ENCODE data around the gene RASL10A.

Gene RASL10A

DNA sequence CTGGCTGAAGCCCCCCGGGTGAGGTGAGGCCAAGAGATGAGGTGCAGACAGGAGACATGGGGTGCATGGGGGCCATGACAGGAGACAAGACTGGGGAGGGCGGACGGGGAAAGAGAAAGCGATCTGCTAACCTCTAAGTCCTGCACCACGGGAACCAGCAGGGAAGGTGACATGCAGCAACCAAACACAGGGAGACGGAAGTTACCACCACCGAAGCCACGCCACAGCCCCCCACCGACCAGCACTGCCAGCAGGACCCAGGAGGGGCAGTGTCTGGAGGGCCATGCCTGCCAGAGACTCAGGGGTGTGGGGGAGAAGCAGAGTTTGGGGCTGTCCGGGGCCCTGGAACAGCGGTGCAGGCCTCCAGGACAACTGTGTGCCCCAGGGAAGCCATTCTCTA, 14.1 kb upstream of the RASL10A start:
- no peak for TF ChIP-seq TAF1 (IDR thresholded peaks at IDR 0.05; ENCODE audit: borderline replicate concordance, insufficient read depth, low read length)
- TF ChIP-seq SIN3A (IDR thresholded peaks at IDR 0.05; ENCODE audit: borderline replicate concordance, insufficient read depth, low read length) = no peak
- TF ChIP-seq, protein P1, sequence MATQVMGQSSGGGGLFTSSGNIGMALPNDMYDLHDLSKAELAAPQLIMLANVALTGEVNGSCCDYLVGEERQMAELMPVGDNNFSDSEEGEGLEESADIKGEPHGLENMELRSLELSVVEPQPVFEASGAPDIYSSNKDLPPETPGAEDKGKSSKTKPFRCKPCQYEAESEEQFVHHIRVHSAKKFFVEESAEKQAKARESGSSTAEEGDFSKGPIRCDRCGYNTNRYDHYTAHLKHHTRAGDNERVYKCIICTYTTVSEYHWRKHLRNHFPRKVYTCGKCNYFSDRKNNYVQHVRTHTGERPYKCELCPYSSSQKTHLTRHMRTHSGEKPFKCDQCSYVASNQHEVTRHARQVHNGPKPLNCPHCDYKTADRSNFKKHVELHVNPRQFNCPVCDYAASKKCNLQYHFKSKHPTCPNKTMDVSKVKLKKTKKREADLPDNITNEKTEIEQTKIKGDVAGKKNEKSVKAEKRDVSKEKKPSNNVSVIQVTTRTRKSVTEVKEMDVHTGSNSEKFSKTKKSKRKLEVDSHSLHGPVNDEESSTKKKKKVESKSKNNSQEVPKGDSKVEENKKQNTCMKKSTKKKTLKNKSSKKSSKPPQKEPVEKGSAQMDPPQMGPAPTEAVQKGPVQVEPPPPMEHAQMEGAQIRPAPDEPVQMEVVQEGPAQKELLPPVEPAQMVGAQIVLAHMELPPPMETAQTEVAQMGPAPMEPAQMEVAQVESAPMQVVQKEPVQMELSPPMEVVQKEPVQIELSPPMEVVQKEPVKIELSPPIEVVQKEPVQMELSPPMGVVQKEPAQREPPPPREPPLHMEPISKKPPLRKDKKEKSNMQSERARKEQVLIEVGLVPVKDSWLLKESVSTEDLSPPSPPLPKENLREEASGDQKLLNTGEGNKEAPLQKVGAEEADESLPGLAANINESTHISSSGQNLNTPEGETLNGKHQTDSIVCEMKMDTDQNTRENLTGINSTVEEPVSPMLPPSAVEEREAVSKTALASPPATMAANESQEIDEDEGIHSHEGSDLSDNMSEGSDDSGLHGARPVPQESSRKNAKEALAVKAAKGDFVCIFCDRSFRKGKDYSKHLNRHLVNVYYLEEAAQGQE (IDR thresholded peaks at IDR 0.05; ENCODE audit: insufficient read depth in 1 of 2, low read depth in 2 of 2, low read length in 2 of 2) = no peak
- no peak for TF ChIP-seq POLR2AphosphoS5 (IDR thresholded peaks at IDR 0.05; ENCODE audit: low read depth, low read length)
- TF ChIP-seq FOXP2 (optimal IDR thresholded peaks at IDR 0.05; ENCODE audit: borderline replicate concordance, extremely low read depth, extremely low read length, insufficient read depth) = no peak

DNA sequence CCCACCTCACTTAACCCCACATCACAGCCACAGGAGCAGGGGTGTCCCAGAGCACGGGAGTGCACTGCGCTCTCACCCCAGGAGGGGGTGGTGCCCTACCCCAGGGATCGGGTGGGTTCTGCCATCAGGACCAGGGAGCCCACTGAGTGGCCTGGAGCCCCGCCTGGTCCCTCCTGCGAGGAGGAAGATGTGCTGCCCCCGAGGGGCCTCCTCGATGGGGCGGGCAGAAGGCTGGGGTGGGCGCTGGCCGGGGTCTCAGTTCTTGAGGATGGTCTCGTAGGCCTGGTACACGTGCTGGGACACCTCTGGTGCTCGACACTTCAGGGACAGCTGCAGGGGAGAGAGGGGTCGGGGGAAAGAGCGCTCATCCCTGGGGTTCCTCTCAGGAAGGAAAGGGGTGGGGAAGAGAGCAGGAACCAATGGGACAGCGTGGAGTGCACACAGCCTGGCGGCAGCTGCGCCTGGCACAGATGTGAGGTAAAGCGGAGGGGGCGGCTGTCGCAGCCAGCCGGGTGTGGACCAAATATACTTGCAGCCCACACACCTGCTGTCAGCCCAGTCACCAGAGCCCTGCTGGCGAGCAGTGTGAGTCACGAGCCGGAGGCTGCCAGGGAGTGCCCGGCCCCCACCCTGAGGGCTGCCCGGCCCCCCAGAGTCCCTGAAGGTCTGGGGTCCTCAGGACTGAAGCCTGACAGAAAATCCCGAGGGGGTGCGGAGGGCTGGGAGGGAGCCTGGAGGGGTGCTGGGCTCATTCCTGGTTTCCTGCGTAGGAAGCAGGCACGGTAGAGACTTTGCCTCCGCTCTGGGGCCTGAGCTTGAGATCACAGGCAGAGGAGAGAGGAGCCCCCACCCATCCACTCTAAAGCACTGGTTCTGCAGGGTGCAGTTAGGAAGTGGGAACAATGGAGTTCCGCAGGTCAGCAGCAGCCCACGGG, 13.3 kb upstream of the RASL10A start:
- TF ChIP-seq POLR2AphosphoS5 (IDR thresholded peaks at IDR 0.05; ENCODE audit: low read depth, low read length) = no peak
- no peak for TF ChIP-seq SIN3A (IDR thresholded peaks at IDR 0.05; ENCODE audit: borderline replicate concordance, insufficient read depth, low read length)
- TF ChIP-seq, protein P1 (IDR thresholded peaks at IDR 0.05; ENCODE audit: insufficient read depth in 1 of 2, low read depth in 2 of 2, low read length in 2 of 2) = no peak
- TF ChIP-seq TAF1 (IDR thresholded peaks at IDR 0.05; ENCODE audit: borderline replicate concordance, insufficient read depth, low read length) = no peak
- TF ChIP-seq FOXP2 (optimal IDR thresholded peaks at IDR 0.05; ENCODE audit: borderline replicate concordance, extremely low read depth, extremely low read length, insufficient read depth) = no peak

DNA sequence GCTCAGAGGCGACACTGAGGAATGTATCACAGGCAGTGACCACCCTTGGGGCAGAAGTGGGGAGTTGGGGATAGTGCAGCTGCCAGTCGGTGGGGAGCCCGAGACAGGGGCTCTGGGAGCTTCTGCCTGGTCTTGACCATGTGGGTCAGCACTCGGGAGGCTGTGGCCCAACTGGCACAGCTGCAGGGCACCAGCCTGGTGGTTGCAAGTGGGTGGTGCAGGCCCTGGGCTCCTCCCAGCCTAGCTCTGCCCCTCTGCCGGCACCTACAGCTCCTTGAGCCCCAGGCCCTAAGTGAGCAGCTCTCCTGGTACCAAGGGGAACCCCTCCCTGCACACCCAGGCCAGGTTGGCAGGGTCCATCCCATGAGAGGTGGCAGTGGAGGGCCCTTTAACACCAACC, 12.6 kb upstream of the RASL10A start:
- no peak for TF ChIP-seq POLR2AphosphoS5 (IDR thresholded peaks at IDR 0.05; ENCODE audit: low read depth, low read length)

DNA sequence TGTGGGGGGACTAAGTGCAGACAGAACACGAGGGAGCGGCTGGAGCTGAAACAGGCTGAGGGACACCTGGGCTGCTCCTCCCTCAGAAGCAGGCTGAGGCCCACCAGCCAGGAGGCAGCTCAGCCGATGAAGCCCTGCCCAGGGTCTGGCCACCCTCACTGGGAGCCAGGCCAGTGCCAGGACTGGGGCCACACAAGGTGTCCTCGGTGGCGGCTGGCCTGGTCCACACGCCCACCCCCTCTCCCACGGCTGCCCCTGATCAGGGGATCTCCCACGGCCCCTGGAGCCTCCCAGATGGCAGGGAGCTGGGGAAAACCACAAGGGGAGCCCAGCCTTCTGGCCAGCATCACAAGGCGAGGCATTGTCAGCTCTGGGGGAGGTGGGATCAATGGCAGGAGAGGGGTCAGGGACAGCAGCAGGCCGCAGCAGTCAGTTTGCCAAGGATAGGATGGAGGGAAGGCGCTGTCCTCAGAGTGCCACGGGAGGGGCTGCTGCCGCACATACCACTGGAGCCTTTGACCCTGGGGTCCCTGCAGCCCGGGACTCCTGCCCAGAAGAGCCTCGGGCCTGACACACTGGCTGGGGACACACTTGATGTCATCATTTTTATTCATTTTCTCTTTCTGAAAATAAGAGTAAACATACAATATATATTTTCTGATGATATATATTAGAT, 11.7 kb upstream of the RASL10A start:
- no peak for TF ChIP-seq TAF1 (IDR thresholded peaks at IDR 0.05; ENCODE audit: borderline replicate concordance, insufficient read depth, low read length)
- no peak for TF ChIP-seq SIN3A (IDR thresholded peaks at IDR 0.05; ENCODE audit: borderline replicate concordance, insufficient read depth, low read length)
- no peak for TF ChIP-seq FOXP2 (optimal IDR thresholded peaks at IDR 0.05; ENCODE audit: borderline replicate concordance, extremely low read depth, extremely low read length, insufficient read depth)
- TF ChIP-seq POLR2AphosphoS5 (IDR thresholded peaks at IDR 0.05; ENCODE audit: low read depth, low read length) = no peak
- TF ChIP-seq, protein P1 (IDR thresholded peaks at IDR 0.05; ENCODE audit: insufficient read depth in 1 of 2, low read depth in 2 of 2, low read length in 2 of 2) = no peak

DNA sequence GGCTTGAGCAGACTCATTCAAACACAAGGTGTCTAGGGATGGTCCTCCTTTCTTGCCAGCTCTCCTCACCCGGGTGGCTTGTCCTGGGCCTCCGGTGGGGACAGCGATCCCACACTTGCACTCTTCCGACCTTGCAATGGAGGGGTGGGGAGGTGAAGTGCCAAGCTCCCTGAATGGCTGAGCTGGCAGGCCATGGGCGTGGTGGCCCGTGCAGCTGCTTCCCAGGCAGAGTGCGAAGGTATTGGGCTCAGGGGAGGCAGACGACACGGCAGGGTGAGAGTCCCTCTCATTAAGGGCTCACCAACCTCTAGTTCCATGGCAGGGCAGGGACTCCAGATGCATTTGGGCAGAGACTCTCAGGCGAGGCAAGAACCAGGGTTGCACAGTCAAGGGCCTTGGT, 11.0 kb upstream of the RASL10A start:
- TF ChIP-seq POLR2AphosphoS5 (IDR thresholded peaks at IDR 0.05; ENCODE audit: low read depth, low read length) (no peak), TAF1 (IDR thresholded peaks at IDR 0.05; ENCODE audit: borderline replicate concordance, insufficient read depth, low read length) (no peak), SIN3A (IDR thresholded peaks at IDR 0.05; ENCODE audit: borderline replicate concordance, insufficient read depth, low read length) (no peak), FOXP2 (optimal IDR thresholded peaks at IDR 0.05; ENCODE audit: borderline replicate concordance, extremely low read depth, extremely low read length, insufficient read depth) (no peak)
- TF ChIP-seq, protein P1 (IDR thresholded peaks at IDR 0.05; ENCODE audit: insufficient read depth in 1 of 2, low read depth in 2 of 2, low read length in 2 of 2) = no peak

All from PFSK-1 (cell line).